Fibroblast of pulmonary artery (primary cell): Measurements from ENCODE around the gene EIF4G1.
A peak's percentile ranks its signal among the peaks of the same experiment; 100 is the strongest.

Experiments used
- DNase-seq: peaks from one replicate; pipeline ENCODE4 v3.0.0-alpha.2; 2010; ENCODE audit warnings: low read depth
- H3K4me3 ChIP-seq: replicated peaks from 2 replicates; pipeline ENCODE4 v1.5.1; 2011; ENCODE audit warnings: low read depth, mild to moderate bottlenecking, control low read depth, low read length, moderate library complexity
- CTCF ChIP-seq: IDR thresholded peaks from 2 replicates; pipeline ENCODE4 v1.5.1; 2011; ENCODE audit warnings: mild to moderate bottlenecking, control low read depth, low read length, inconsistent platforms; ENCODE audit errors: missing control alignments

EIF4G1 gene

GRCh38 chr3:184352149-184352785, 37.9 kb downstream of the EIF4G1 start:
- no peak for DNase-seq
- H3K4me3 ChIP-seq = no peak overlapping the region
- no peak for TF ChIP-seq CTCF

GRCh38 chr3:184352897-184353545, 38.6 kb downstream of the EIF4G1 start:
- DNase-seq = no peak
- no peak overlapping the region for H3K4me3 ChIP-seq
- no peak for TF ChIP-seq CTCF

- no peak overlapping the region for H3K4me3 ChIP-seq
- DNase-seq = no peak
- TF ChIP-seq CTCF = no peak
Observed at GRCh38 chr3:184353546-184353941, 39.1 kb downstream of the EIF4G1 start.

- peak; percentile 79 for TF ChIP-seq CTCF
- DNase-seq = peak; percentile 41
- H3K4me3 ChIP-seq = no peak overlapping the region
Observed at GRCh38 chr3:184354121-184354728, 39.8 kb downstream of the EIF4G1 start.

GRCh38 chr3:184354754-184355153, 40.3 kb downstream of the EIF4G1 start:
- no peak overlapping the region for H3K4me3 ChIP-seq
- no peak for TF ChIP-seq CTCF
- no peak for DNase-seq

GRCh38 chr3:184355261-184356040, 41.0 kb downstream of the EIF4G1 start:
- DNase-seq = no peak
- no peak for TF ChIP-seq CTCF
- no peak overlapping the region for H3K4me3 ChIP-seq
